H1 (cell line): ENCODE data around the gene UGT1A8. TPM values are rescaled to one million over a fixed set of nuclear protein-coding genes. Genes with fewer than 3 reads are reported as not detected.

ENCODE experiments used
- CTCF ChIA-PET: fragments of 300-600 bp; sonication (Branson Sonifier 250); formaldehyde crosslinking; loops from one replicate; lab custom pipeline; 2021; ENCODE audit not compliant: partially characterized antibody; lab: Charles Lee
- POLR2A ChIA-PET: fragments of 300-600 bp; sonication (Branson Sonifier 250); formaldehyde crosslinking; loops from one replicate; lab custom pipeline; 2021; ENCODE audit warnings: inconsistent platforms; ENCODE audit not compliant: partially characterized antibody; lab: Charles Lee
- DNase-seq, 2 experiments: peaks; one replicate each; pipeline versions ENCODE4 v3.0.0 to v3.0.0-alpha.2; 2010 to 2022; ENCODE audit warnings: low spot score in 2 of 2, low read depth in 1 of 2, mixed read lengths in 1 of 2
- FAIRE-seq: peaks from 2 replicates; lab custom pipeline; 2011; peaks lifted over from hg19 to GRCh38; lab: Jason Lieb, UNC
- H2AFZ ChIP-seq: 2 replicates; pipeline ENCODE4 v1.8.1; 2012; ENCODE audit warnings: low read length, inconsistent platforms
- H2AK5ac ChIP-seq: 2 replicates; pipeline ENCODE4 v1.6.1; 2013; ENCODE audit warnings: low read depth, low read length
- H2BK120ac ChIP-seq: replicated peaks from 2 replicates; pipeline ENCODE3; 2013; ENCODE audit warnings: low read depth, low read length, inconsistent platforms
- H2BK12ac ChIP-seq: 2 replicates; pipeline ENCODE4 v1.6.1; 2013; ENCODE audit warnings: low read depth, low read length
- H2BK15ac ChIP-seq: 2 replicates; pipeline ENCODE4 v1.6.1; 2013; ENCODE audit warnings: low read length
- H2BK20ac ChIP-seq: 2 replicates; pipeline ENCODE4 v1.6.1; 2013; ENCODE audit warnings: low read length
- H2BK5ac ChIP-seq: 2 replicates; pipeline ENCODE4 v1.6.1; 2013; ENCODE audit warnings: low read depth, low read length
- H3K14ac ChIP-seq: 2 replicates; pipeline ENCODE4 v1.6.1; 2013; ENCODE audit warnings: inconsistent platforms; ENCODE audit not compliant: insufficient read length
- H3K18ac ChIP-seq: 2 replicates; pipeline ENCODE4 v1.6.1; 2013; ENCODE audit warnings: low read length; ENCODE audit errors: extremely low read depth
- H3K23ac ChIP-seq: 2 replicates; pipeline ENCODE4 v1.6.1; 2013; ENCODE audit warnings: inconsistent platforms; ENCODE audit not compliant: insufficient read length
- H3K23me2 ChIP-seq: 2 replicates; pipeline ENCODE4 v1.6.1; 2013; ENCODE audit warnings: low read depth, low read length
- H3K27ac ChIP-seq: 2 replicates; pipeline ENCODE4 v1.6.1; 2011; ENCODE audit warnings: low read depth, low read length, inconsistent platforms
- H3K27me3 ChIP-seq, 4 experiments: replicated peaks in 1 of 4; 1 replicate in 1 of 4; 2 replicates in 3 of 4; pipeline versions ENCODE4 v1.6.1 to v1.8.1; 2011 to 2013; ENCODE audit warnings: low read length in 3 of 4, mild to moderate bottlenecking in 3 of 4, inconsistent platforms in 2 of 4, mixed read lengths in 2 of 4, moderate library complexity in 1 of 4; ENCODE audit not compliant: control insufficient read depth in 3 of 4, insufficient read depth in 3 of 4; ENCODE audit errors: extremely low read depth in 1 of 4
- H3K36me3 ChIP-seq, 4 experiments: 2 replicates each; pipeline versions ENCODE4 v1.6.1 to v1.8.1; 2011 to 2013; ENCODE audit warnings: mild to moderate bottlenecking in 4 of 4, low read length in 3 of 4, moderate library complexity in 2 of 4, control low read depth in 1 of 4, inconsistent platforms in 1 of 4; ENCODE audit not compliant: insufficient read depth in 4 of 4, control insufficient read depth in 2 of 4
- H3K4ac ChIP-seq: replicated peaks from 2 replicates; pipeline ENCODE3; 2013; ENCODE audit warnings: low read length, low read depth, mixed read lengths, inconsistent platforms; ENCODE audit not compliant: insufficient read length
- H3K4me1 ChIP-seq, 4 experiments: replicated peaks in 1 of 4; 1 replicate in 1 of 4; 2 replicates in 3 of 4; pipeline versions ENCODE4 v1.6.1 to v1.8.1; 2011 to 2013; ENCODE audit warnings: low read length in 3 of 4, inconsistent platforms in 2 of 4, mixed read lengths in 1 of 4; ENCODE audit not compliant: insufficient read depth in 4 of 4, control insufficient read depth in 3 of 4
- H3K4me2 ChIP-seq, 2 experiments: 2 replicates each; pipeline versions ENCODE4 v1.6.1 to v1.8.1; 2011 to 2013; ENCODE audit warnings: low read depth in 2 of 2, low read length in 2 of 2, control low read depth in 1 of 2, inconsistent platforms in 1 of 2, mild to moderate bottlenecking in 1 of 2; ENCODE audit not compliant: insufficient read depth in 1 of 2
- H3K4me3 ChIP-seq, 4 experiments: fragments of 200-600, 300-600 bp in 1 of 4; sonication (generic), shearing (Covaris generic), sonication (Bioruptor Twin) in 1 of 4; 2 replicates each; pipeline versions ENCODE4 v1.5.1 to v1.8.1; 2011 to 2016; ENCODE audit warnings: low read length in 4 of 4, low read depth in 3 of 4, control low read depth in 2 of 4, inconsistent platforms in 2 of 4, mild to moderate bottlenecking in 2 of 4, mixed read lengths in 1 of 4, moderate library complexity in 1 of 4; ENCODE audit not compliant: insufficient read depth in 2 of 4; ENCODE audit errors: extremely low read depth in 1 of 4
- H3K56ac ChIP-seq: replicated peaks from 2 replicates; pipeline ENCODE3; 2013; ENCODE audit warnings: low read depth, mild to moderate bottlenecking, mixed read lengths, low read length, inconsistent platforms; ENCODE audit not compliant: insufficient read length
- H3K79me1 ChIP-seq: 2 replicates; pipeline ENCODE4 v1.6.1; 2013; ENCODE audit warnings: low read depth, low read length, control low read depth
- H3K79me2 ChIP-seq, 2 experiments: 2 replicates each; pipeline versions ENCODE4 v1.6.1 to v1.8.1; 2012 to 2013; ENCODE audit warnings: low read length in 2 of 2, mild to moderate bottlenecking in 2 of 2, inconsistent platforms in 1 of 2; ENCODE audit not compliant: insufficient read depth in 2 of 2, control insufficient read depth in 1 of 2
- H3K9ac ChIP-seq, 4 experiments: replicated peaks in 1 of 4; 1 replicate in 1 of 4; 2 replicates in 3 of 4; pipeline versions ENCODE4 v1.6.1 to v1.8.1; 2011 to 2013; ENCODE audit warnings: low read depth in 3 of 4, low read length in 3 of 4, control low read depth in 2 of 4, mild to moderate bottlenecking in 2 of 4, moderate library complexity in 2 of 4, inconsistent platforms in 1 of 4; ENCODE audit errors: extremely low read depth in 1 of 4
- H3K9me3 ChIP-seq, 2 experiments: 2 replicates each; pipeline versions ENCODE4 v1.6.1 to v1.8.1; 2012 to 2013; ENCODE audit warnings: mild to moderate bottlenecking in 2 of 2, moderate library complexity in 2 of 2, control low read depth in 1 of 2, inconsistent platforms in 1 of 2, low read depth in 1 of 2, low read length in 1 of 2, mixed read lengths in 1 of 2; ENCODE audit not compliant: insufficient read depth in 2 of 2
- H4K20me1 ChIP-seq, 2 experiments: replicated peaks in 1 of 2; 2 replicates each; pipeline versions ENCODE3 to v1.8.1; 2011 to 2013; ENCODE audit warnings: inconsistent platforms in 2 of 2, low read length in 2 of 2, mild to moderate bottlenecking in 1 of 2; ENCODE audit not compliant: insufficient read depth in 2 of 2, control insufficient read depth in 1 of 2
- H4K5ac ChIP-seq: 2 replicates; pipeline ENCODE4 v1.6.1; 2013; ENCODE audit warnings: low read length, low read depth, mixed read lengths, inconsistent platforms; ENCODE audit not compliant: insufficient read length
- H4K8ac ChIP-seq: 2 replicates; pipeline ENCODE4 v1.8.0; 2013; ENCODE audit warnings: mild to moderate bottlenecking, moderate library complexity, low read length, inconsistent platforms; ENCODE audit not compliant: insufficient read depth; ENCODE audit errors: extremely low read depth
- H4K91ac ChIP-seq: replicated peaks from 2 replicates; pipeline ENCODE3; 2013; ENCODE audit warnings: low read length, mixed read lengths, inconsistent platforms; ENCODE audit not compliant: insufficient read length
- CBX8 ChIP-seq: fragments of 300-800, 300-1000 bp; sonication (generic); IDR thresholded peaks from 2 replicates; pipeline ENCODE4 v1.7.1; 2016; ENCODE audit warnings: low read depth, low read length, borderline replicate concordance
- CTCF ChIP-seq, 3 experiments: IDR thresholded peaks; 1 replicate in 2 of 3; 2 replicates in 1 of 3; pipeline versions ENCODE4 v1.5.1 to v1.6.1; 2011; ENCODE audit warnings: low read length in 3 of 3, mild to moderate bottlenecking in 3 of 3, inconsistent platforms in 2 of 3, low read depth in 1 of 3, moderate library complexity in 1 of 3; ENCODE audit not compliant: insufficient read depth in 1 of 3; ENCODE audit errors: control extremely low read depth in 1 of 3
- EZH2 ChIP-seq: fragments of 200-600 bp; sonication (generic); IDR thresholded peaks from 2 replicates; pipeline ENCODE4 v1.7.1; 2012; ENCODE audit warnings: low read depth, mild to moderate bottlenecking, moderate library complexity, low read length, inconsistent platforms; ENCODE audit not compliant: severe bottlenecking
- MAFK ChIP-seq: IDR thresholded peaks from 2 replicates; pipeline ENCODE4 v1.6.1; 2012; ENCODE audit warnings: low read depth, mild to moderate bottlenecking, improper control_type of control experiment, low read length
- NRF1 ChIP-seq: IDR thresholded peaks from 2 replicates; pipeline ENCODE4 v1.6.1; 2011; ENCODE audit warnings: mild to moderate bottlenecking, low read depth, low read length, improper control_type of control experiment
- POLR2A ChIP-seq, 2 experiments: IDR thresholded peaks; 1 replicate in 1 of 2; 2 replicates in 1 of 2; pipeline ENCODE4 v1.6.1; 2011; ENCODE audit warnings: low read depth in 2 of 2, low read length in 2 of 2, mild to moderate bottlenecking in 2 of 2; ENCODE audit errors: control extremely low read depth in 1 of 2
- RXRA ChIP-seq: IDR thresholded peaks from 2 replicates; pipeline ENCODE4 v1.6.1; 2011; ENCODE audit warnings: low read depth, mild to moderate bottlenecking, low read length, moderate library complexity; ENCODE audit not compliant: insufficient read depth
- SAP30 ChIP-seq: fragments of 300-600 bp; sonication (generic); IDR thresholded peaks from 2 replicates; pipeline ENCODE4 v1.7.1; 2012; ENCODE audit warnings: low read length, moderate library complexity, mild to moderate bottlenecking, inconsistent platforms; ENCODE audit not compliant: insufficient read depth, insufficient replicate concordance
- YY1 ChIP-seq: IDR thresholded peaks from 2 replicates; pipeline ENCODE4 v1.6.1; 2011; ENCODE audit warnings: low read depth, mild to moderate bottlenecking, low read length
- WGBS, 2 experiments: shearing (Covaris generic) in 1 of 2; methylation state at CpG; one replicate each; pipeline versions ENCODE4 v1.1.6 to v1.1.7; 2013 to 2015; ENCODE audit warnings: low lambda C conversion rate in 2 of 2, mixed read lengths in 2 of 2, inconsistent platforms in 1 of 2, low coverage in 1 of 2, missing lambda C conversion rate in 1 of 2; ENCODE audit not compliant: insufficient replicate concordance in 2 of 2, insufficient coverage in 1 of 2, insufficient read length in 1 of 2; ENCODE audit errors: extremely low coverage in 1 of 2, missing lambda C conversion rate in 1 of 2; 5-methylcytosine and 5-hydroxymethylcytosine counted together
- polyA plus RNA-seq, 7 experiments: library from polyadenylated mRNA; depleted of rRNA in 3 of 7; stranded (reverse) in 5 of 7; unstranded in 2 of 7; fragments of >200 nt in 5 of 7; fragments of 200-250 nt in 2 of 7; gene quantifications; 1 replicate in 5 of 7; 2 replicates in 1 of 7; 4 replicates in 1 of 7; pipeline versions ENCODE4 v1.2.1 to v1.2.3, GENCODE V29; 2011 to 2013; ENCODE audit warnings: missing spikeins in 2 of 7, mixed read lengths in 2 of 7
- total RNA-seq: library from RNA; stranded (reverse); fragmentation: NEBNext Ultra II Directional; extraction: Animal tissue kit (Norgen Biotek cat#: 25700); gene quantifications from 2 replicates; pipeline ENCODE4 v1.2.1, GENCODE V29; 2021

UGT1A8 gene
- total and polyA plus RNA-seq, 2 of the 8 experiments (the other 6 are each of a cell fraction or from before 2014, with no cell fraction given): not detected

- DNase-seq: no peak
- no peak overlapping the region for H2BK120ac ChIP-seq
- CTCF ChIA-PET: no interaction called here
- H4K8ac ChIP-seq: no peak overlapping the region
- H3K9ac ChIP-seq: no peak overlapping the region
- no peaks in the 10 kb centered on the region for H4K20me1 ChIP-seq
- H3K27me3 ChIP-seq: no peaks in the 10 kb centered on the region
- H2AFZ ChIP-seq: no peak overlapping the region
- H3K79me1 ChIP-seq: no peaks in the 10 kb centered on the region
- H3K4ac ChIP-seq: no peak overlapping the region
- no peak overlapping the region for H3K56ac ChIP-seq
- no peaks in the 10 kb centered on the region for H3K23me2 ChIP-seq
- no peak overlapping the region for H2AK5ac ChIP-seq
- no peaks in the 10 kb centered on the region for H3K36me3 ChIP-seq
- H3K4me1 ChIP-seq: no peaks in the 10 kb centered on the region
- H2BK15ac ChIP-seq: no peak overlapping the region
- no peak overlapping the region for H3K27ac ChIP-seq
- no peak overlapping the region for H3K18ac ChIP-seq
- peaks cover 6 to 8% of the 10 kb centered on the region in 2 experiments; a peak in 1 of 4 replicates for H3K9me3 ChIP-seq
- FAIRE-seq: no peak
- POLR2A ChIA-PET: no interaction called here
- no peak overlapping the region for H2BK12ac ChIP-seq
- H2BK20ac ChIP-seq: no peak overlapping the region
- 90% methylated on average over 3 of the region's 3 CpGs; no CpG with 5 or more reads in 1 of the 2 experiments for WGBS, 2 experiments
- H4K5ac ChIP-seq: no peak overlapping the region
- no peak overlapping the region for H3K14ac ChIP-seq
- no peak overlapping the region for H3K4me3 ChIP-seq
- no peak overlapping the region for H3K4me2 ChIP-seq
- no peak overlapping the region for H4K91ac ChIP-seq
- H3K23ac ChIP-seq: no peak overlapping the region
- H3K79me2 ChIP-seq: no peaks in the 10 kb centered on the region
- H2BK5ac ChIP-seq: no peak overlapping the region
- TF ChIP-seq SAP30: no peak
- TF ChIP-seq YY1: no peak
- TF ChIP-seq EZH2: no peak
- TF ChIP-seq POLR2A (IDR thresholded peaks at IDR 0.05; ENCODE audit: control extremely low read depth in 1 of 2, low read depth in 2 of 2, low read length in 2 of 2): no peak
- TF ChIP-seq MAFK: no peak
- TF ChIP-seq NRF1: no peak
- no peak for TF ChIP-seq CBX8
- TF ChIP-seq RXRA: no peak
- no peak for TF ChIP-seq CTCF (IDR thresholded peaks at IDR 0.05; ENCODE audit: control extremely low read depth in 1 of 3, insufficient read depth in 1 of 3, low read depth in 1 of 3, low read length in 3 of 3)
These were observed 18.5 kb upstream of the UGT1A8 start for GRCh38 chr2:233598952-233599351.
